Measurements from ENCODE around the gene A4GALT.
A peak's percentile ranks its signal among the peaks of the same experiment; 100 is the strongest.

GRCh38 chr22:42644422-42645340, 76.0 kb downstream of the A4GALT start:
- TF ChIP-seq POLR2A (IDR thresholded peaks at IDR 0.05; ENCODE audit: low read depth, low read length): 0 out of 2 replicates have a peak, but pooled peaks have one; percentile 2
- TF ChIP-seq POLR2AphosphoS5 (IDR thresholded peaks at IDR 0.05; ENCODE audit: low read depth, low read length): no peak

Data from GM12892 (cell line).